ENCODE measurements around the gene TBCB. TPM values are rescaled to one million over a fixed set of nuclear protein-coding genes. Genes with fewer than 3 reads are reported as not detected.
"Not testable (repeated sequence)": the region's sequence is repeated elsewhere in the genome, so short reads cannot be mapped to it uniquely, and the experiment has no call there.

Gene TBCB
- total and polyA plus RNA-seq, 9 of the 15 experiments (the other 6 are each of a cell fraction or from before 2014, with no cell fraction given) = 3.5 to 115 (median 58.9) TPM

GRCh38 chr19:36067681-36068080 lies 47.6 kb upstream of the TBCB start:
- TF ChIP-seq FOXM1 (IDR thresholded peaks at IDR 0.05; ENCODE audit: low read depth) (no peak), FOXM1 (CRISPR knock-in tag; IDR thresholded peaks at IDR 0.05; ENCODE audit: low read depth) (no peak), EHMT2 (IDR thresholded peaks at IDR 0.05) (no peak)

GRCh38 chr19:36068810-36069499 lies 46.3 kb upstream of the TBCB start:
- in situ Hi-C loops (cut with MboI); intact Hi-C loops (cut with micrococcal nuclease): not testable (repeated sequence)
- 88% methylated on average over 9 of the region's 57 CpGs for WGBS (ENCODE audit: insufficient coverage, low coverage, missing lambda C conversion rate)

More at GRCh38 chr19:36067681-36068080, 47.6 kb upstream of the TBCB start:
- H2AFZ ChIP-seq (ENCODE audit: low read depth, low read length) = no peak overlapping the region
- WGBS (ENCODE audit: insufficient coverage, low coverage, missing lambda C conversion rate) = 94% methylated on average over 11 of the region's 11 CpGs
- no peaks in the 10 kb centered on the region; a peak in 1 of 5 replicates for H3K27me3 ChIP-seq (ENCODE audit: control insufficient read depth in 2 of 2, insufficient read depth in 2 of 2, low read length in 2 of 2)
- H3K36me3 ChIP-seq (ENCODE audit: control insufficient read depth, insufficient read depth, low read length) = peaks cover 71% of the 10 kb centered on the region
- no peak overlapping the region for H3K4me3 ChIP-seq
- no peaks in the 10 kb centered on the region for H3K9me3 ChIP-seq (replicated peaks; ENCODE audit: control insufficient read depth, insufficient read depth, low read depth, low read length)
- no peak overlapping the region for H3K27ac ChIP-seq (ENCODE audit: extremely low read depth, low read depth, low read length)
- in situ Hi-C loops (cut with MboI) (no loop called here), intact Hi-C loops (cut with micrococcal nuclease) (no loop called here)
- H3K9ac ChIP-seq (ENCODE audit: insufficient read depth in 1 of 2, low read depth in 2 of 2, low read length in 2 of 2) = peak overlapping the region in 1 of 2 experiments; percentile 65; a peak in 1 of 4 replicates
- POLR2A ChIA-PET = interaction anchor here (0.6 to 2.3 kb wide), 2 partner anchors 12 to 16 kb away, joined by 3 to 9 read pairs; no protein-coding TSS in a partner anchor
- FAIRE-seq = no peak
- no peak for ATAC-seq
- no peak for DNase-seq (ENCODE audit: extremely low read depth in 1 of 4, low spot score in 3 of 4)
- H3K4me2 ChIP-seq (ENCODE audit: insufficient read depth, low read length) = no peak overlapping the region
- no peaks in the 10 kb centered on the region for H3K9me1 ChIP-seq (ENCODE audit: control insufficient read depth, insufficient read depth, low read length)
- no peaks in the 10 kb centered on the region for H3K79me2 ChIP-seq (ENCODE audit: control insufficient read depth, insufficient read depth, low read length)
- no TSS peak for BruUV-seq (replicated peaks)
- H3K4me1 ChIP-seq (replicated peaks in 1 of 2; ENCODE audit: control insufficient read depth in 2 of 2, insufficient read depth in 2 of 2, low read length in 2 of 2) = peaks cover 0 to 12% of the 10 kb centered on the region in 2 experiments; a peak in 3 of 5 replicates
- CTCF ChIA-PET (ENCODE audit: low intra/inter-chr PET ratio) = no interaction called here
- no peaks in the 10 kb centered on the region; the same call in 1 of the 2 replicates for H4K20me1 ChIP-seq (replicated peaks; ENCODE audit: control insufficient read depth, insufficient read depth, low read length)

More at GRCh38 chr19:36068810-36069499, 46.3 kb upstream of the TBCB start:
- H3K4me1 ChIP-seq (replicated peaks in 1 of 2; ENCODE audit: control insufficient read depth in 2 of 2, insufficient read depth in 2 of 2, low read length in 2 of 2) = peaks cover 0 to 12% of the 10 kb centered on the region in 2 experiments; a peak in 3 of 5 replicates
- POLR2A ChIA-PET; H3K27me3 ChIP-seq (ENCODE audit: control insufficient read depth in 2 of 2, insufficient read depth in 2 of 2, low read length in 2 of 2); H3K27ac ChIP-seq (ENCODE audit: extremely low read depth, low read depth, low read length); H3K79me2 ChIP-seq (ENCODE audit: control insufficient read depth, insufficient read depth, low read length); H3K4me2 ChIP-seq (ENCODE audit: insufficient read depth, low read length); CTCF ChIA-PET (ENCODE audit: low intra/inter-chr PET ratio); H3K4me3 ChIP-seq; DNase-seq (ENCODE audit: extremely low read depth in 1 of 4, low spot score in 3 of 4); H3K9me1 ChIP-seq (ENCODE audit: control insufficient read depth, insufficient read depth, low read length); BruUV-seq (replicated peaks); FAIRE-seq; H4K20me1 ChIP-seq (replicated peaks; ENCODE audit: control insufficient read depth, insufficient read depth, low read length); ATAC-seq; H3K9me3 ChIP-seq (replicated peaks; ENCODE audit: control insufficient read depth, insufficient read depth, low read depth, low read length); H3K9ac ChIP-seq (ENCODE audit: insufficient read depth in 1 of 2, low read depth in 2 of 2, low read length in 2 of 2); H2AFZ ChIP-seq (ENCODE audit: low read depth, low read length): not testable (repeated sequence)
- H3K36me3 ChIP-seq (ENCODE audit: control insufficient read depth, insufficient read depth, low read length) = peaks cover 74% of the 10 kb centered on the region

Data from K562 (cell line).